ENCODE results near the gene MIA.

The MIA gene

DNA sequence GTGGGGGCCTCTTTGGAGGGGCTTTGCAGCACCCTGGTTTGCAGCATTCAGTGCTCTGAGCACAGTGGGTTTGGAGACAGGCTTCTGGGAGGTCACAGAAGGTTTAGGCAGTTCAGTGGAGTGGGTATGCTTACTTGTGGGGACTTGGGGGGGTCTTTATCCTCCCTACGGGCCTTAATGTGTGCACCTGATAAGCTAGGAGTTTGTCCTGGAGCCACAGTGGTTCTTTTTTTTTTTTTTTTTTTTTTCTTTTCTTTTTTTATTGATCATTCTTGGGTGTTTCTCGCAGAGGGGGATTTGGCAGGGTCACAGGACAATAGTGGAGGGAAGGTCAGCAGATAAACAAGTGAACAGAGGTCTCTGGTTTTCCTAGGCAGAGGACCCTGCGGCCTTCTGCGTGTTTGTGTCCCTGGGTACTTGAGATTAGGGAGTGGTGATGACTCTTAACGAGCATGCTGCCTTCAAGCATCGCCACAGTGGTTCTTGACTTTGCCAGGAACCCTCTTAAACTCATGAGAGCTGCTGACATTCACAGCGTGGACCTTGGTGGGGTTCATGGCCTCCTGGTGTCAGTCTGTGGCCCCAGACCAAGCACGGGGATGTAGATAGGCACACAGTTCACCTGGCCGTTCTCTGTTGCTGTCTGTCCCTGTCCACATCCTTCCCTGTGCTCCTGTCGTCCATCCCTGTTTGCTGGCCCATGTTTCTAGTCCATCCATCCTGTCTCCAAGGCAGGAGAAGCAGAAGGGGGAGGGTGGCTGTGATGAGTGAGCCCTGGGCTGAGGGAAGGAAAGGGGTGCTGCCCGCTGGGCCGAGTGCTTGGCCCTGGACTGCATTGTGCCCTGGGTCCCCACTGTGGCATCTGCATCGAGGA, 26.3 kb downstream of the MIA start:
- H3K27ac ChIP-seq: peak overlapping the region; percentile 97
- H3K27me3 ChIP-seq: no peaks in the 10 kb centered on the region
- TF ChIP-seq, protein P1, sequence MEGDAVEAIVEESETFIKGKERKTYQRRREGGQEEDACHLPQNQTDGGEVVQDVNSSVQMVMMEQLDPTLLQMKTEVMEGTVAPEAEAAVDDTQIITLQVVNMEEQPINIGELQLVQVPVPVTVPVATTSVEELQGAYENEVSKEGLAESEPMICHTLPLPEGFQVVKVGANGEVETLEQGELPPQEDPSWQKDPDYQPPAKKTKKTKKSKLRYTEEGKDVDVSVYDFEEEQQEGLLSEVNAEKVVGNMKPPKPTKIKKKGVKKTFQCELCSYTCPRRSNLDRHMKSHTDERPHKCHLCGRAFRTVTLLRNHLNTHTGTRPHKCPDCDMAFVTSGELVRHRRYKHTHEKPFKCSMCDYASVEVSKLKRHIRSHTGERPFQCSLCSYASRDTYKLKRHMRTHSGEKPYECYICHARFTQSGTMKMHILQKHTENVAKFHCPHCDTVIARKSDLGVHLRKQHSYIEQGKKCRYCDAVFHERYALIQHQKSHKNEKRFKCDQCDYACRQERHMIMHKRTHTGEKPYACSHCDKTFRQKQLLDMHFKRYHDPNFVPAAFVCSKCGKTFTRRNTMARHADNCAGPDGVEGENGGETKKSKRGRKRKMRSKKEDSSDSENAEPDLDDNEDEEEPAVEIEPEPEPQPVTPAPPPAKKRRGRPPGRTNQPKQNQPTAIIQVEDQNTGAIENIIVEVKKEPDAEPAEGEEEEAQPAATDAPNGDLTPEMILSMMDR (IDR thresholded peaks at IDR 0.05): no peak
- H3K36me3 ChIP-seq: peaks cover 7 to 30% (median 10%) of the 10 kb centered on the region in 3 donors
- intact Hi-C loops (cut with DNase I; ENCODE audit: low total_unique reads): loop anchor here (10.0 kb wide), 1 partner anchor 47 kb away; the partner anchor contains the start of genes ACTMAP and SNRPA
- H3K9me3 ChIP-seq: no peaks in the 10 kb centered on the region
- no peak for DNase-seq
- H3K4me1 ChIP-seq: peaks cover 7 to 76% (median 71%) of the 10 kb centered on the region in 4 donors
- H3K4me3 ChIP-seq: peak overlapping the region; percentile 91 to 97

GRCh38 chr19:40802300-40803169, 27.2 kb downstream of the MIA start:
- Histone ChIP-seq H3K9me3 (no peaks in the 10 kb centered on the region), H3K27ac (peak overlapping the region; percentile 97), H3K36me3 (peaks cover 7 to 34% (median 11%) of the 10 kb centered on the region in 3 donors), H3K27me3 (no peaks in the 10 kb centered on the region), H3K4me1 (peaks cover 7 to 83% (median 78%) of the 10 kb centered on the region in 4 donors), H3K4me3 (peak overlapping the region; percentile 22 to 28)
- DNase-seq: peak; percentile 71 to 86
- TF ChIP-seq, protein P1 (IDR thresholded peaks at IDR 0.05): no peak
- intact Hi-C loops (cut with DNase I; ENCODE audit: low total_unique reads): loop anchor here (10.0 kb wide), 1 partner anchor 48 kb away; the partner anchor contains the start of genes ACTMAP and SNRPA

DNA sequence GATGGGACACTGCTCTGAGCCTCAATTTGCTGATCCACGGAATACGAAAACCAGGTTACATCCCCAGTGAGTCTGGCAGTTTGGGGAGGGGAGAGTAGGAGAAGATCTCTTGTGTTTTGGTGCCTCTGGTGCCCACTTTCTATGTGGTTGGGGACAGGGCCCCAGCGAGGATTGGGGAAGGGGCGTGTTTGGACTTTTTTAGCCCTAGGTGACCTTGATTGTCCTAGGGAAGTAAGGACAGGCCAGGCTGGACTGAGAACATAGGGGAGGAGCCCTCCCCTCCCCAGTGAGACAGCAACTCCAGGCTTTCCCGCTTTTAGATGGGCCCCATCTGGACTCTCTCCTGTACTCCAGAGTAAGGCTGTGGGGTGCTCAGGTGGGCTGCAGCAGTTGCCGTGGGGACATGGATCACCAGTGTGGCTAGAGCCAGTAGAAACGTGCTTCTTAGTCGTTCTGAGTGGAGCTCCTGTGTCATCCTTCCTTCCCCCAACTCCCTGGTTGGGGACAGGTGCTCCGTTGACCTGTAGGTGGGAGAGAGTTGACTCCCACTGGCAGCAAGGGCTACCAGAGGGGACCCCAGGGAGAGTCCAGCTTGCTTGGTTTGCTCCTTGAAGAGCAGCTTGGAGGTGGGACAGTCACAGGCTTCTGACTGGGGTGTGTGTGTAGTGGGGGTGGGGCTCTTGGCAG, 28.0 kb downstream of the MIA start:
- Histone ChIP-seq H3K9me3 (no peaks in the 10 kb centered on the region), H3K4me1 (peaks cover 7 to 81% (median 76%) of the 10 kb centered on the region in 4 donors), H3K27ac (peak overlapping the region; percentile 97), H3K36me3 (peaks cover 13 to 42% (median 19%) of the 10 kb centered on the region in 3 donors), H3K27me3 (no peaks in the 10 kb centered on the region), H3K4me3 (peak overlapping the region; percentile 22 to 28)
- intact Hi-C loops (cut with DNase I; ENCODE audit: low total_unique reads): loop anchor here (10.0 kb wide), 1 partner anchor 49 kb away; the partner anchor contains the start of genes ACTMAP and SNRPA
- no peak for DNase-seq
- TF ChIP-seq, protein P1 (IDR thresholded peaks at IDR 0.05): no peak

DNA sequence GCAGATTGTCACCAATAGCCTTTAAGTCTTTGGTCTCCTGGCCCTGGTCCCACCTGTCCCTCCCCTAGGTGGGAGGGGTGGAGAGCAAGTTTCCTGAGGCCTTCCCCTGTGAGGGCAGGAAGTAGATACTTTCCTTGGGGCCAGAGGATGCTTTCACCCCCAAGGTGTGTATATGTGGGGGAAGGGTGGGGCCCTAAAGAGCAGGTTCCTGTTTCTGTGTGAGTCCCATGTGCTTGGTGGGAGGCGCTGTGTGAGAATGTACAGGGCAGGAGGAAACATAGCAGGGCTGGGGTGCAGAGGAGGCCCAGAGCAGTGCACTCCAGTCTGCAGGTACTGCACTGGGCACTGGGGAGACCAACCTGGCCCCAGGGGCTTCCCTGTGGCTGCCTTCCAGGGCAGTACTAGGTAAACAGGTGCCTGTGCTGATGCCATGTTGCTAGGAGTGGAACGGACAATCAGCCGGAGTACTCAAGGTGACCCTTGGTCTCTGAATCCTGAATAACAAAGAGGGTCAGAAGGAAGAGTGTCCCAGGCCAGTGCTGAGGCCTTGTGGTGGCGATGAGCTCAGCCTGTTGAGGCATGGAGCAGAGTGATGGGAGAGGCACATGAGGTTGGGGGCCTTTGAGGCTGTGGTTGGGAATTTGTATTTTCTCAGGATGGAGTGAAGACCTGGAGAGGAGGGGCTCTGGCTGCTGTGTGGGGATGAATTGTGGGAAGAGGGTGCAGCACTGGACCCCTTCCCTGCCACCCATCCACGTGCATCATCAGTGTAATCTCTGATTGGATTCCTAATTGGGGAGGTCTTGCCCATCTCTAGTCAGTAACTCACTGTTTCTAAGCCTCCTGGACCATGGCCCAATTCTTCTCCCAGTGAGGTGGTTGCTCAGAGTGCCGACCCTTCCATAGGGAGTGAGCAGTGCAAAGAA, 28.8 kb downstream of the MIA start:
- no peak for DNase-seq

More for the DNA sequence above, 28.8 kb downstream of the MIA start:
- peak overlapping the region; percentile 97 for H3K27ac ChIP-seq
- H3K4me3 ChIP-seq: no peak overlapping the region
- H3K9me3 ChIP-seq: no peaks in the 10 kb centered on the region
- intact Hi-C loops (cut with DNase I; ENCODE audit: low total_unique reads): loop anchor here (10.0 kb wide), 1 partner anchor 49 kb away; the partner anchor contains the start of genes ACTMAP and SNRPA
- no peaks in the 10 kb centered on the region for H3K27me3 ChIP-seq
- TF ChIP-seq, protein P1 (IDR thresholded peaks at IDR 0.05): no peak
- peaks cover 18 to 50% (median 25%) of the 10 kb centered on the region in 3 donors for H3K36me3 ChIP-seq
- H3K4me1 ChIP-seq: peaks cover 7 to 89% (median 79%) of the 10 kb centered on the region in 4 donors
